ENCODE measurements around the gene DOCK9.

DOCK9 gene

GRCh38 chr13:98977568-98978265 is at the start of gene DOCK9:
Gene DOCK9 (minus strand): TSS chr13:98978064. CDS start chr13:98977909, 155 bp downstream.
- no peak for DNase-seq

- DNase-seq = no peak
Measured at GRCh38 chr13:99027260-99027659, 49.4 kb upstream of the DOCK9 start.

GRCh38 chr13:99022941-99023340 is 45.1 kb upstream of the DOCK9 start:
- DNase-seq = no peak

GRCh38 chr13:99018418-99019180 is 40.7 kb upstream of the DOCK9 start:
- DNase-seq = no peak

- DNase-seq = no peak
Measured at GRCh38 chr13:99015606-99016490, 38.0 kb upstream of the DOCK9 start.

- DNase-seq = no peak
Measured at GRCh38 chr13:99014522-99014921, 36.7 kb upstream of the DOCK9 start.

GRCh38 chr13:99013951-99014350 is 36.1 kb upstream of the DOCK9 start:
- no peak for DNase-seq

GRCh38 chr13:99012539-99012938 is 34.7 kb upstream of the DOCK9 start:
- no peak for DNase-seq

- DNase-seq = no peak
Measured at GRCh38 chr13:99009987-99010551, 32.2 kb upstream of the DOCK9 start.

- no peak for DNase-seq
Measured at GRCh38 chr13:99008577-99008976, 30.7 kb upstream of the DOCK9 start.

- no peak for DNase-seq
Measured at GRCh38 chr13:99007414-99007986, 29.6 kb upstream of the DOCK9 start.

- no peak for DNase-seq
Measured at GRCh38 chr13:99005609-99006008, 27.7 kb upstream of the DOCK9 start.

GRCh38 chr13:99004978-99005377 is 27.1 kb upstream of the DOCK9 start:
- no peak for DNase-seq

GRCh38 chr13:99003851-99004471 is 26.1 kb upstream of the DOCK9 start:
- DNase-seq = no peak

- DNase-seq = no peak
Measured at GRCh38 chr13:99003186-99003585, 25.3 kb upstream of the DOCK9 start.

- DNase-seq = no peak
Measured at GRCh38 chr13:99002172-99002710, 24.4 kb upstream of the DOCK9 start.

GRCh38 chr13:99000137-99000536 is 22.3 kb upstream of the DOCK9 start:
- DNase-seq = no peak

- no peak for DNase-seq
Measured at GRCh38 chr13:98999639-98999952, 21.7 kb upstream of the DOCK9 start.

- no peak for DNase-seq
Measured at GRCh38 chr13:98998831-98999638, 21.2 kb upstream of the DOCK9 start.

GRCh38 chr13:98997738-98998641 is 20.1 kb upstream of the DOCK9 start:
- no peak for DNase-seq
